Lower leg skin (tissue), 4 donors: ENCODE results near the gene TRPM3. TPM values are rescaled to one million over a fixed set of nuclear protein-coding genes. Genes with fewer than 3 reads are reported as not detected.

Experiments
- DNase-seq, 2 donors: peaks; one replicate each; pipeline ENCODE4 v3.0.0-alpha.2; 2019; ENCODE audit warnings: low spot score in 2 of 2
- H3K4me3 ChIP-seq: fragments of 200-600 bp; sonication (generic); 2 replicates; pipeline ENCODE4 v1.5.1; 2017; ENCODE audit warnings: mild to moderate bottlenecking, low read depth; ENCODE audit not compliant: poor library complexity, severe bottlenecking
- POLR2A ChIP-seq, 2 donors: fragments of 450-650 bp; IDR thresholded peaks; one replicate each; pipeline ENCODE4 v1.6.1; 2016 to 2017; ENCODE audit warnings: antibody characterized with exemption in 2 of 2, mild to moderate bottlenecking in 1 of 2, moderate library complexity in 1 of 2
- WGBS, 2 donors: methylation state at CpG; one replicate each; pipeline ENCODE4 v1.1.5; 2018; 5-methylcytosine and 5-hydroxymethylcytosine counted together
- intact Hi-C: fragments of 100-400 bp; cut with DNase I; formaldehyde crosslinking; loops from one replicate; pipeline ENCODE4 v1.15.0; 2023; ENCODE audit warnings: low total_unique reads
- total RNA-seq, 4 donors: library from RNA; depleted of rRNA; stranded (reverse); fragments of >200 nt; gene quantifications; one replicate each; pipeline ENCODE4 v1.1.0, GENCODE V29; 2016
- TF ChIP-seq, protein P1 (sequence below), 3 donors: fragments of 450-650 bp; IDR thresholded peaks; one replicate each; pipeline ENCODE4 v1.5.1; 2016; ENCODE audit warnings: antibody characterized with exemption in 3 of 3, mild to moderate bottlenecking in 3 of 3, moderate library complexity in 2 of 3

TRPM3 gene
- total RNA-seq, 4 donors from 2014 or later = 0.10 to 0.29 TPM; not detected in 2

- 20 to 25% methylated on average over 6 of the region's 6 CpGs for WGBS, 2 donors
- intact Hi-C loops = no loop called here
- no peak for DNase-seq
- TF ChIP-seq, protein P1, sequence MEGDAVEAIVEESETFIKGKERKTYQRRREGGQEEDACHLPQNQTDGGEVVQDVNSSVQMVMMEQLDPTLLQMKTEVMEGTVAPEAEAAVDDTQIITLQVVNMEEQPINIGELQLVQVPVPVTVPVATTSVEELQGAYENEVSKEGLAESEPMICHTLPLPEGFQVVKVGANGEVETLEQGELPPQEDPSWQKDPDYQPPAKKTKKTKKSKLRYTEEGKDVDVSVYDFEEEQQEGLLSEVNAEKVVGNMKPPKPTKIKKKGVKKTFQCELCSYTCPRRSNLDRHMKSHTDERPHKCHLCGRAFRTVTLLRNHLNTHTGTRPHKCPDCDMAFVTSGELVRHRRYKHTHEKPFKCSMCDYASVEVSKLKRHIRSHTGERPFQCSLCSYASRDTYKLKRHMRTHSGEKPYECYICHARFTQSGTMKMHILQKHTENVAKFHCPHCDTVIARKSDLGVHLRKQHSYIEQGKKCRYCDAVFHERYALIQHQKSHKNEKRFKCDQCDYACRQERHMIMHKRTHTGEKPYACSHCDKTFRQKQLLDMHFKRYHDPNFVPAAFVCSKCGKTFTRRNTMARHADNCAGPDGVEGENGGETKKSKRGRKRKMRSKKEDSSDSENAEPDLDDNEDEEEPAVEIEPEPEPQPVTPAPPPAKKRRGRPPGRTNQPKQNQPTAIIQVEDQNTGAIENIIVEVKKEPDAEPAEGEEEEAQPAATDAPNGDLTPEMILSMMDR (IDR thresholded peaks at IDR 0.05) = no peak
- TF ChIP-seq POLR2A (IDR thresholded peaks at IDR 0.05) = no peak
- H3K4me3 ChIP-seq = no peak overlapping the region
Measured at GRCh38 chr9:70902692-70903131, 218.7 kb downstream of the TRPM3 start.

GRCh38 chr9:70902171-70902570 is 219.2 kb downstream of the TRPM3 start:
- intact Hi-C loops = no loop called here

DNA sequence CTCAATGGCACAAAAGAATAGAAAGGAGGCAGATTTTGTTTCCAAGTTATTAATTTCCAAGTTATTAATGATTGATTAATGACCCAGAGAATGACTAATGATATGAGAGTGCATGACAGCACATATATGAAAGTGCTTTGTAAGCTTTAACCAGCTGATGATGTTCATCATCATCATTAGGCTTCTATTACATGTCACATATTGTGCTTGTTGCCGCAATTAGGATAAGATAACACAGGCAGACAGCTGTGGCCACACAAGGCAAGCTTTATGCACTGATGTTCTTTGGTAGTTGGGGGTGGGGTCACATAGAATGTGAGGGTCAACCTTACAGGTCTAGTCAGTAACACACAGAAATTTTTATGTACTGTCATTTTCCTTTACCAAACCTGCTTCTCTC is 219.7 kb downstream of the TRPM3 start:
- TF ChIP-seq, protein P1 (IDR thresholded peaks at IDR 0.05) = no peak
- TF ChIP-seq POLR2A (IDR thresholded peaks at IDR 0.05) = no peak
- no peak overlapping the region for H3K4me3 ChIP-seq
- 77 to 96% methylated on average over 1 of the region's 1 CpG for WGBS, 2 donors
- intact Hi-C loops = no loop called here
- no peak for DNase-seq

More at GRCh38 chr9:70902171-70902570, 219.2 kb downstream of the TRPM3 start:
- H3K4me3 ChIP-seq = no peak overlapping the region
- WGBS, 2 donors = 35 to 44% methylated on average over 1 of the region's 1 CpG
- no peak for DNase-seq
- TF ChIP-seq, protein P1 (IDR thresholded peaks at IDR 0.05) = no peak
- TF ChIP-seq POLR2A (IDR thresholded peaks at IDR 0.05) = no peak

- DNase-seq = no peak
- H3K4me3 ChIP-seq = no peak overlapping the region
- TF ChIP-seq POLR2A (IDR thresholded peaks at IDR 0.05) = no peak
- TF ChIP-seq, protein P1 (IDR thresholded peaks at IDR 0.05) = no peak
- intact Hi-C loops = no loop called here
Measured at GRCh38 chr9:70901013-70901412, 220.4 kb downstream of the TRPM3 start.

DNA sequence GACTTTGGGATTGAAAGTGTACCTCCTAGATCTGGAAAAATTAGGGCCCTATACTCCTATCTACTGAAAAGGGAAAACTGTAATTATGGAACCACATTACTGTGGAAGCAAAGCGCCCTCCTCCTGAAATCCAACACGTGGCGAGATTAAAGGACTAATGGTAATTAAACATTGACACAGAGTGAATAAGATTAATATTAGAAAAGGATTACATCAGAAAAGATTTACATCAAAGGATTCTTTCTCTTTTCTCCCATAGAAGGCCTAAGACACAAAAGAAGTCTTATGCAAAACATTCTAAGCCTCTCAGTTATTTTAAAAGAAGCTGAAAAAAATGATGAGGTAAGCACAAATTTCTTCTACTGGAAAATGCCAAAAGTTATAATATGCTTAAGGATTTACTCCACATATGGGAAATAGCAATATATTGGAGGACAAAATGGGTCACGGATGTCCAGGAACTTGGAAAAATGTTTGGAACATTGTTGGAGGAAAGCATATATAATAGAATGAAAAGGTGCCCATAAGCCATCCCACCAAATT is 227.8 kb downstream of the TRPM3 start:
- no peak for TF ChIP-seq POLR2A (IDR thresholded peaks at IDR 0.05)
- TF ChIP-seq, protein P1 (IDR thresholded peaks at IDR 0.05) = no peak
- whole genome bisulfite sequencing, 2 donors = 80 to 89% methylated on average over 4 of the region's 4 CpGs
- intact Hi-C loops = no loop called here
- no peak for DNase-seq
- no peak overlapping the region for H3K4me3 ChIP-seq

DNA sequence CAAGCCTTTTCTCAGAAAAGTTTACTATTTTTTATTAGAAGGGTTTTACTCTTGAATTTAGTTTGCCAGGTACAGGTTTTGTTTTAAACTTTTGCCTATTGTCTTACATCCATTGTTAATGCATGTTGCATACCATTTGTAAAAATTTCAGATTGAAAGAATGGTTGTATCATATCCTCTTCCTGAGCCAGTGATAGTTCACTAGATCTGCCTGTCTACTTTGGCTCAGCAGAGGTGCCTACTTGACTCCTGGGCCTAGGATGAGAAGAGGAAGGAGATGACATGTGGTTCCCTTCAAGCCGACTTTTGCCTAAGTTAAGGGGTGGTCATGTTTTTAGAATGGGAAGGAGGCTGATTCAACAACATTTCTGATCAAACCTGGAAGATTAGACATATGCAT is 232.9 kb downstream of the TRPM3 start:
- no peak overlapping the region for H3K4me3 ChIP-seq
- no peak for TF ChIP-seq POLR2A (IDR thresholded peaks at IDR 0.05)
- TF ChIP-seq, protein P1 (IDR thresholded peaks at IDR 0.05) = no peak
- no peak for DNase-seq
- intact Hi-C loops = no loop called here
- 78 to 91% methylated on average over 1 of the region's 1 CpG for WGBS, 2 donors
